HG03060 (cell line): Measurements from ENCODE around the gene AMZ2.
A peak's percentile ranks its signal among the peaks of the same experiment; 100 is the strongest.
"Not testable (repeated sequence)": the region's sequence is repeated elsewhere in the genome, so short reads cannot be mapped to it uniquely, and the experiment has no call there.

ENCODE experiments used
- ATAC-seq: cut with Tn5 transposase; IDR thresholded peaks from one replicate; pipeline ENCODE4 v1.9.1; 2021; ENCODE audit warnings: low read depth, moderate number of reproducible peaks; ENCODE audit not compliant: unreplicated experiment

AMZ2 gene

GRCh38 chr17:68247445-68248198 is at the start of gene AMZ2:
Gene AMZ2, plus strand, starts transcription at chr17:68248043. Its CDS starts 2,145 bp downstream, at chr17:68250188.
- ATAC-seq = peak; percentile 61

- ATAC-seq = no peak
Measured at GRCh38 chr17:68198931-68199836, 48.7 kb upstream of the AMZ2 start.

GRCh38 chr17:68199837-68200688 is 47.8 kb upstream of the AMZ2 start:
- ATAC-seq = no peak

- ATAC-seq = no peak
Measured at GRCh38 chr17:68200689-68201417, 47.0 kb upstream of the AMZ2 start.

- not testable (repeated sequence) for ATAC-seq
Measured at GRCh38 chr17:68201418-68201771, 46.4 kb upstream of the AMZ2 start.

GRCh38 chr17:68202321-68202720 is 45.5 kb upstream of the AMZ2 start:
- not testable (repeated sequence) for ATAC-seq

- ATAC-seq = no peak
Measured at GRCh38 chr17:68204736-68205135, 43.1 kb upstream of the AMZ2 start.

GRCh38 chr17:68205251-68205807 is 42.5 kb upstream of the AMZ2 start:
- ATAC-seq = peak; percentile 81

- no peak for ATAC-seq
Measured at GRCh38 chr17:68205808-68206720, 41.8 kb upstream of the AMZ2 start.

- ATAC-seq = no peak
Measured at GRCh38 chr17:68207651-68208253, 40.1 kb upstream of the AMZ2 start.

- not testable (repeated sequence) for ATAC-seq
Measured at GRCh38 chr17:68208651-68209050, 39.2 kb upstream of the AMZ2 start.

- not testable (repeated sequence) for ATAC-seq
Measured at GRCh38 chr17:68209191-68209900, 38.5 kb upstream of the AMZ2 start.

GRCh38 chr17:68210570-68211315 is 37.1 kb upstream of the AMZ2 start:
- no peak for ATAC-seq

- ATAC-seq = not testable (repeated sequence)
Measured at GRCh38 chr17:68213428-68214411, 34.1 kb upstream of the AMZ2 start.

- not testable (repeated sequence) for ATAC-seq
Measured at GRCh38 chr17:68215453-68215852, 32.4 kb upstream of the AMZ2 start.

GRCh38 chr17:68219429-68219828 is 28.4 kb upstream of the AMZ2 start:
- not testable (repeated sequence) for ATAC-seq
